Stimulated activated CD4-positive, alpha-beta T cell treated with anti-CD3 and anti-CD28 coated beads, Interleukin-4, amount 100 ng/mL, for 1 hour (primary cell): Measurements from ENCODE around the gene RAB1A.

Experiments
- DNase-seq: peaks from one replicate; pipeline ENCODE4 v3.0.0-alpha.2; 2020

Gene RAB1A

DNA sequence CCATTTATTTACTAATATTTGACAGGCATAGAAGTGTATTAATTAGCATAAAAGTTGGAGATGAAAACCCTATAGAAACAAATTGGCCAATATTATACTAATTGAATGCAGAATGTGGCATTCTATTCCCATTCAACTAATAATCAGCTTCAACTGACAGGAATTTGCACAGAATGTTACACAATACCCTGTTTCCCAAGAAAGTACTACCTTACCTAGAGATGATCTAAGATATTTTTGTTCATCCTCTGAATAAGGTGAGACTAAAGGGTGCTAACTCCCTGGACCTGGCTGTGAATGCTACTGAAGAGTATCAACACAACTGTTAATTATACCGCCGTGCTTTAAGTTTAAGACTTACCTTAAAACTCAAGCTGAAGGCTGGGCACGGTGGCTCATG lies 44.8 kb downstream of the RAB1A start:
- no peak for DNase-seq

DNA sequence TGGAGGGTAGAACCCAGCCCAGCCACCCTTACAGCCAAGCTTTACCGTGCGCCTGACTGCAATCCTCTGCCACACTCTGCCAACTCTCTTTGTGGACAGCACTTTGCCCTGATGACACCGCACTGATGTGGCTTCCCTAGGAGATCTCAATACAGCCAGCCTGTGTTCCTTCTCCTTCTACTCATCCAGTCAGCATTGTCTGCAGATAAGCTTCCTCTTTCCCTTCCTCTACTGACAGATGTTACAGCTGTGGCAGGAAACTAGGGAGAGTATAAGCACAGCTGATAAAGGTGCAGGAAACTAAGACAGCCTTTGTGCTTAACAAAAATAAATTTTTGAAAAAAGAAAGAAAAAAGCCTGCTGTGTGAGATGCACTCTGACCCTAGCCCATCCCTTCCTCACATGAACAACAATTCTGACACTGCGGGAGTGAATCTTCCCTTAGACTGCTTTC lies 48.6 kb downstream of the RAB1A start:
- no peak for DNase-seq

DNA sequence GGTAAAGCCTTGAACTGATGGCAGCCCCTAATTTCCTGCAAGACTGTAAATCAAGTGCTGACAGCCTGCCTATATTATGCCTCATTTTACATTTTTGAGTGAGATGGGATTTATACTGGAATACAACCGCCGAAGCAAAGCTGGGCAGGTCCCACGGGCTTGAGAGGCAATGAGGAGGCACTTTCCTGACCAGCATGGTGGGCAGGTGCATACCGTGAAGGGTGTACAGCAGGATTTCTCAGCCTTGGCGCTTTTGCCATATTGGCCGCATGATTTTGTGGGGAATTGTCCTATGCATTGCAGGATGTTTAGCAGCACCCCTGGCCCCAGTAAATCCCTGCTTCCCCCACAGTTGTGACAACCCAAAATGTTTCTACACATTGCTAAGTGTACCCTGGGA lies 50.9 kb downstream of the RAB1A start:
- DNase-seq, result no peak

- no peak for DNase-seq
These were observed 52.0 kb downstream of the RAB1A start for GRCh38 chr2:65077898-65078297.

DNA sequence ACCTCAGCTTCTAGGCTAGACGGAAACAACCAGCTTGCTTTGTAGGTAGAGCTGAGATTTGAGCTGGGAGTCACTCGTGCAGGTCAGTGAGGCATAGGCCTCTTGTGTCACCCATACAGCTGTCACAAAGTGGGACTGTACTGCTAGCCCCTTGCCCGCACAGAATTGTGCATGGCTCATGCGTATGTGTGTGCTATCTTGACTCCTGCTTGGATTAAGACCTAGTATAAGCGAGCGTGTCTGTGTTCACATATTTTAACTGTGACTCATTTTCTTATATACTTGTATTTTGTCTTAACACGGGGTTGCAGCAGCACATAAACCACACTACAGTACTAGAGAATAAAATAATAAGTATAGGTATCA lies 53.6 kb downstream of the RAB1A start:
- no peak for DNase-seq

DNA sequence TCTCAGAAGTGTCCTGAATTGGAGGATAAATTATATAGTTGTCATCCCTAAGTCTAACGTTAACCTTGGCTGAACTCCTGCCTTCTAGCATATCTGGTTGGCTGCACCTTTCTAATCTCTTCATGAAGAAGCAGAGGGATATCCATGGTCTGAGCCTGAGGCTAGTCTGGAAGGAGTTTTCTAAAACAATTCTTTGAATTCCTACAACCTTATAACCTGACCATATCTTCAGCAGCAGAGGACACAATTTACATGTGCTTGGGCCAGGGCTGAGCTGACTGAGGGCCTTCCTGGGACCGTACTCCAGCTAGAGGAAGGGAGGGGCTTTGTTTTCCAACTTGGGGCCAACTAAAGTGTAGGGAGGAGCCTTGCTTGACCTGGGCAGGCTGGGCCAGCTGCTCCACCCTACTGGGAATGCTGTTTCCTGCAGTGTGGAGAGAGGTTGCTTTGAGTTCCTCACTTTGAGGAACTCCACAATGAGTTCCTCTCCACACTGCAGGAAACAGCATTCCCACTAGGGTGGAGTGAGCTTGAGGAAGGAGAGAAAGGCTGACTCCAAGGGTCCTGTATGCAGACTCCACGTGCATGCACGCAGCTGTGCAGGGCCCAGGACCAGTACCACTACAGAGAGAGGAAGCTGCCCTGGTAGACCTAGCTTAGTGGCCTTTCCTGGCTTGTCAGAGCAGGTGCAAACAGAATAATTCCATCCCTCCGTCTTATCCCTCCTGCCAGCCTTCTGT lies 54.1 kb downstream of the RAB1A start:
- no peak for DNase-seq

DNA sequence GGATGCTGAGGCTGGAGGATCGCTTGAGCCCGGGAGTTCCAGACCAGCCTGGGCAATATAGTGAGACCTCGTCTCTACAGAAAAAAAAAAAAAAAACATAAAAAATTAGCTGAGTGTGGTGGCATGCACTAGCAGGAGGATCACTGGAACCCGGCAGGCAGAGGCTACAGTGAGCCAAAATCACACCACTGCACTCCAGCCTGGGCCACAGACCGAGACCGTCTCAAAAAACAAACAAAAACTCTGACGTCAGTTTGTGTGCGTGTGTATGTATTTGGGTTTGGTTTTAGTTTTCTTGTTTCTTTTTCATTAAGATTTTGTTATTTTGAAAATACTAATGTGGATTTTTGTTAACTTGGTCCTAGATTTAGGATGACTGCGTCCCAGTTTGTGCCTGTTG lies 54.7 kb downstream of the RAB1A start:
- DNase-seq, result no peak

DNA sequence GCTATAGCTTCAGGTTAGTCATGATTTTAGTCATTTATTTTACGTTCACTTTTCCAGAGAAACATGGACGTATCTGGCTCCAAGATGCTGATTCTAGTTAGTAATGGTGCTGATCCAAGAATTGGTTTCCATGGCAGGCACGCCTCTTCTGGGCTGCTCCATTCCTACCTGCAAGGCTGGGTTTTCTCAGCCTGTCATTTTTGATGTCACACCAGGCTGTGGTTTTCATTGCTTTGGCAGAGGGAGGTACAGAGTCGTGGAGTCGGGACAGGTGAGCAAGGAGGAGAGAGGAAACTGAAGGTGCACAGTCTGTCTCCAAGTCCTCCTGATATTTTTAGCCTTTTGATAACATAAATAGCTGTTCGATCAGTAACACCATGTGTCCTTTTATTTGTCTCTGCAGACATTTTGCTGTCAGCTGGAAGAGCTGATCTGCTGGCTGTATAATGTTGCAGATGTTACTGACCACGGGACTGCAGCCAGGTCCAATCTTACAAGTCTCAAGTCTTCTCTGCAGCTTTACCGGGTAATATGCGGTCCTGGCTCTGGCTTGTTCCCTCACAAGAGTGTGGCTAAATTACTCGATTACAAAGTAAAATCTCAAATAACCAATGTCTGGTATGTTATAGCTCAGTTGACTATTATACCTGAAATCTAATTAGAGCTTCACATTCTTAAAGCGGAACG lies 55.9 kb downstream of the RAB1A start:
- no peak for DNase-seq

DNA sequence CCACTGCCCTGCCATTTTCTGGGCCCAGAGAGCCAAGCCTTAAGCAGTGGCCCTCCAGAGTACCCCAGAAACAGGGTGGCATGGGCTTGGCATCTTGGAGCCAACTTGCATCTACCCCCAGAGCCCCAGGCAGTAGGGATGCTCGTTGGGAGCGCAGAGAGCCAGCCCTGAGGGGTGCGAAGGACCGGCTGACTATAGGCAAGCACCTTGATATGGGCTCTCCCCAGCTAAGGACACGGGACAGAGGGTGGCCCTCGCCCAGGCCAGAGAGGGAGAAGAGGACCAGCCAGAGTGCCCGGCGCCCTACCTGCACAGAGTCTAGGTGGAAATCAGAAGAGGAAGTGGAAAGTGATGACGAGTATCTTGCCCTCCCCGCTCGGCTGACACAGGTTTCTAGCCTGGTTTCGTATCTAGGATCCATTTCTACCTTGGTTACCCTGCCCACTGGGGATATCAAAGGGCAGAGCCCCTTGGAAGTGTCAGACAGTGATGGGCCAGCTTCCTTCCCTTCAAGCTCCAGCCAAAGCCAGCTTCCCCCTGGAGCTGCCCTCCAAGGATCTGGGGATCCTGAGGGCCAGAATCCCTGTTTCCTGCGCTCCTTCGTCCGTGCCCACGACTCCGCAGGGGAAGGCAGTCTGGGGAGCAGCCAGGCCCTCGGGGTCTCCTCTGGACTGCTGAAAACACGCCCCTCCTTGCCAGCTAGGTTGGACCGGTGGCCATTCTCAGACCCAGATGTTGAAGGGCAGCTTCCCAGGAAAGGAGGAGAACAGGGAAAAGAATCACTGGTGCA lies 57.5 kb downstream of the RAB1A start:
- DNase-seq, result no peak

DNA sequence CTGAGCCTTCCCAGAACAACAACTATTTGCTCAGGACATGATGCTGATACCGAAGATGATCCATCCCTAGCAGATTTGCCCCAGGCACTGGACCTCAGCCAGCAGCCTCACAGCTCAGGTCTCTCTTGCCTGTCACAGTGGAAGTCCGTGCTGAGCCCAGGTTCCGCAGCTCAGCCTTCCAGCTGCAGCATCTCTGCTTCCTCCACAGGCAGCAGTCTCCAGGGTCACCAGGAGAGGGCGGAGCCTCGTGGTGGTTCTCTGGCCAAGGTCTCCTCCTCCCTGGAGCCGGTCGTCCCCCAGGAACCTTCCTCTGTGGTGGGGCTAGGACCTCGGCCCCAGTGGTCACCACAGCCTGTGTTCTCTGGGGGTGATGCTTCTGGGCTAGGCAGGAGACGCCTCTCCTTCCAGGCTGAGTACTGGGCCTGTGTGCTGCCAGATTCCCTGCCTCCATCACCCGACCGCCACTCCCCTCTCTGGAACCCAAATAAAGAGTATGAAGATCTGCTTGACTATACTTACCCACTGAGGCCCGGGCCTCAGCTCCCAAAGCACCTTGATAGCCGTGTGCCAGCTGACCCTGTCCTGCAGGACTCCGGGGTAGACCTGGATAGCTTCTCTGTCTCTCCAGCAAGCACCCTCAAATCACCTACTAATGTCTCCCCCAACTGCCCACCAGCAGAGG lies 58.3 kb downstream of the RAB1A start:
- no peak for DNase-seq

GRCh38 chr2:65070856-65071255 lies 59.0 kb downstream of the RAB1A start:
- no peak for DNase-seq

GRCh38 chr2:65070172-65070830 lies 59.6 kb downstream of the RAB1A start:
- DNase-seq, result no peak

DNA sequence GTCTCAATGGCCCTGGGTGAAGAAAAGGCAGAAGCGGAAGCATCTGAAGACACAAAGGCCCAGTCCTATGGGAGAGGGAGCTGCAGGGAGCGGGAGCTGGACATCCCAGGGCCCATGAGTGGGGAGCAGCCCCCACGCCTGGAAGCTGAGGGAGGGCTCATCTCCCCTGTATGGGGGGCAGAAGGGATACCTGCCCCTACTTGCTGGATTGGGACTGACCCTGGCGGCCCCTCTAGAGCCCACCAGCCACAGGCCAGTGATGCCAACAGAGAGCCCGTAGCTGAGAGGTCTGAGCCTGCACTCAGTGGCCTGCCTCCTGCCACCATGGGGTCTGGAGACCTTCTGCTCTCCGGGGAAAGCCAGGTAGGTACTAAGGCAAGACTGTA lies 60.5 kb downstream of the RAB1A start:
- DNase-seq, result no peak

- DNase-seq, result no peak
These were observed 61.9 kb downstream of the RAB1A start for GRCh38 chr2:65067806-65068553.

- DNase-seq, result peak; percentile 17
These were observed 65.0 kb downstream of the RAB1A start for GRCh38 chr2:65064728-65065552.

- no peak for DNase-seq
These were observed 66.8 kb downstream of the RAB1A start for GRCh38 chr2:65062843-65063825.

GRCh38 chr2:65061910-65062339 lies 68.0 kb downstream of the RAB1A start:
- no peak for DNase-seq

DNA sequence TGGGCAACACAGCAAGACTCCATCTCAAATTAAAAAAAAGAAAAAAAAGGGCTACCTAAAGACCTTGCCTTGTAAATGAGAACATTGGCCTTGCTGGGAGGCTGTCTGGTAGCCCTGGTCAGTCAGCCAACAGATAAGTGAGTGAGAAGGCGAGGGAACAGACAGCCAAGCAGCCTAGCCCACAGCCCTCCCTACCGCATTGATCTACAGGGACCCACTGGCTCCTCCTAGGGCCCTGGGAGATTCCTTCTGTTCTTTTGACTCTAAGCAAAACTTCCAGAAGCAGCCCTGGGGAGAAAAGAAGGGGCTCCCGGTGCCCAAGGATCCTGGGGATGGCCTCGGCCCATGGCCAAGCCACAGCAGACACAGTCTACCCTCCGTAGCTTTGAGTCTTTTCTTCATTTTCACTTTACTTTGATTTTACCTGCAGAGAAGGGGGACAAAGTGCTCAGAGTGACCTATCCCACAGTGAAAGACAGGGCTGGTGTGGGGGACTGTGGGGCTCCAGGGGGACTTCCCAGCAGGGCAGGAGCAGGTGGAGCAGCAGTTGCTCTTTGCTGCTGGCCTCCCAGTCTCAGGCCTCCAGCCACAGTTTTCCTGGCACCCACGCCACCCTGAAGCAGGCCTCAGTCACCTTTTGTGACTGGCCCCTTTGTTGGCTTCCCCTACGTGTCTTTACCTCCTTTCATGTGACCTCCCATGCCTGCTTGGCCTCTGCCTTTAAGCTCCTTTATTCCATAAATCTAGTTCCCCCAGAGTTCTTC lies 68.6 kb downstream of the RAB1A start:
- no peak for DNase-seq

DNA sequence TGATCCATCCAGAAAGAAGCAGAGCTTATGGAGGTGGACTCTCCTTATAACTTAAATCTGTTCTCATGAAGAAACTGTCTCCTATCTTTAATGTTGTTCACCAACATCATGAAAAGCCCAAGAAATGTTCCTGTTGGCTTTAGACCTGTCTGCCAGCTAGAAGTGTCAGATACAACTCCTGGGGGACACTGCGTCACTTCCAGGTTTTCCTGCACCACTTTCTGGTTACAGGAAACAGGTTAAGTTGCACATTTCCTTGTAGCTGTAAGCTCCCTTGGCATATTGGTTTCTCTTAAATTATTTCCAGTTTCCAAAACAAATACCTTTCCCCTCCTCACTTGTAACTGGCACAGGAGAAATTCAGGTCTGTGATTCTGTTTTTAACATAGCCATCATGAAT lies 70.8 kb downstream of the RAB1A start:
- no peak for DNase-seq
